ENCODE data around the gene PSMC5. TPM values are rescaled to one million over a fixed set of nuclear protein-coding genes. Genes with fewer than 3 reads are reported as not detected.

PSMC5 gene
- total and polyA plus RNA-seq, 9 of the 15 experiments (the other 6 are each of a cell fraction or from before 2014, with no cell fraction given): 89.2 to 393 (median 161) TPM

GRCh38 chr17:63843910-63844677, 16.9 kb downstream of the PSMC5 start (continued):
- TF ChIP-seq, protein P1, sequence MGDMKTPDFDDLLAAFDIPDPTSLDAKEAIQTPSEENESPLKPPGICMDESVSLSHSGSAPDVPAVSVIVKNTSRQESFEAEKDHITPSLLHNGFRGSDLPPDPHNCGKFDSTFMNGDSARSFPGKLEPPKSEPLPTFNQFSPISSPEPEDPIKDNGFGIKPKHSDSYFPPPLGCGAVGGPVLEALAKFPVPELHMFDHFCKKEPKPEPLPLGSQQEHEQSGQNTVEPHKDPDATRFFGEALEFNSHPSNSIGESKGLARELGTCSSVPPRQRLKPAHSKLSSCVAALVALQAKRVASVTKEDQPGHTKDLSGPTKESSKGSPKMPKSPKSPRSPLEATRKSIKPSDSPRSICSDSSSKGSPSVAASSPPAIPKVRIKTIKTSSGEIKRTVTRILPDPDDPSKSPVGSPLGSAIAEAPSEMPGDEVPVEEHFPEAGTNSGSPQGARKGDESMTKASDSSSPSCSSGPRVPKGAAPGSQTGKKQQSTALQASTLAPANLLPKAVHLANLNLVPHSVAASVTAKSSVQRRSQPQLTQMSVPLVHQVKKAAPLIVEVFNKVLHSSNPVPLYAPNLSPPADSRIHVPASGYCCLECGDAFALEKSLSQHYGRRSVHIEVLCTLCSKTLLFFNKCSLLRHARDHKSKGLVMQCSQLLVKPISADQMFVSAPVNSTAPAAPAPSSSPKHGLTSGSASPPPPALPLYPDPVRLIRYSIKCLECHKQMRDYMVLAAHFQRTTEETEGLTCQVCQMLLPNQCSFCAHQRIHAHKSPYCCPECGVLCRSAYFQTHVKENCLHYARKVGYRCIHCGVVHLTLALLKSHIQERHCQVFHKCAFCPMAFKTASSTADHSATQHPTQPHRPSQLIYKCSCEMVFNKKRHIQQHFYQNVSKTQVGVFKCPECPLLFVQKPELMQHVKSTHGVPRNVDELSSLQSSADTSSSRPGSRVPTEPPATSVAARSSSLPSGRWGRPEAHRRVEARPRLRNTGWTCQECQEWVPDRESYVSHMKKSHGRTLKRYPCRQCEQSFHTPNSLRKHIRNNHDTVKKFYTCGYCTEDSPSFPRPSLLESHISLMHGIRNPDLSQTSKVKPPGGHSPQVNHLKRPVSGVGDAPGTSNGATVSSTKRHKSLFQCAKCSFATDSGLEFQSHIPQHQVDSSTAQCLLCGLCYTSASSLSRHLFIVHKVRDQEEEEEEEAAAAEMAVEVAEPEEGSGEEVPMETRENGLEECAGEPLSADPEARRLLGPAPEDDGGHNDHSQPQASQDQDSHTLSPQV (IDR thresholded peaks at IDR 0.05): 0 out of 2 replicates have a peak, but pooled peaks have one; percentile 4
- TF ChIP-seq DPF2 (IDR thresholded peaks at IDR 0.05) (peak; percentile 60), SMARCA4 (IDR thresholded peaks at IDR 0.05) (peak; percentile 48; the same call in 1 of the 2 replicates), MYC (IDR thresholded peaks at IDR 0.05; ENCODE audit: low read depth, low read length) (no peak), MYC (CRISPR knock-in tag; IDR thresholded peaks at IDR 0.05; ENCODE audit: borderline replicate concordance, low read depth) (no peak), FOXA3 (CRISPR knock-in tag; conservative IDR thresholded peaks at IDR 0.05 in 1 of 2, IDR thresholded peaks at IDR 0.05 in 1 of 2) (0 out of 4 replicates have a peak, but pooled peaks of 1 of the 2 experiments have one; percentile 27), MTA2 (IDR thresholded peaks at IDR 0.05; ENCODE audit: low read depth) (no peak), ZNF76 (CRISPR knock-in tag; IDR thresholded peaks at IDR 0.05; ENCODE audit: borderline replicate concordance) (no peak), CBFA2T3 (IDR thresholded peaks at IDR 0.05) (peak; percentile 68), NCOR1 (IDR thresholded peaks at IDR 0.05) (0 out of 2 replicates have a peak, but pooled peaks have one; percentile 11), CXXC5 (CRISPR knock-in tag; IDR thresholded peaks at IDR 0.05) (0 out of 2 replicates have a peak, but pooled peaks have one; percentile 9), TBP (optimal IDR thresholded peaks at IDR 0.05; ENCODE audit: low read depth, low read length) (peak; percentile 32), LEF1 (IDR thresholded peaks at IDR 0.05) (no peak), POLR2A (conservative IDR thresholded peaks at IDR 0.05) (0 out of 2 replicates have a peak, but pooled peaks have one; percentile 9), HMBOX1 (IDR thresholded peaks at IDR 0.05) (peak; percentile 85), YY1 (IDR thresholded peaks at IDR 0.05; ENCODE audit: borderline replicate concordance in 1 of 3, control insufficient read depth in 1 of 3, extremely low read depth in 1 of 3, insufficient read depth in 3 of 3, insufficient read length in 1 of 3, insufficient replicate concordance in 2 of 3, low read depth in 1 of 3, low read length in 2 of 3) (no peak), ZNF586 (CRISPR knock-in tag; conservative IDR thresholded peaks at IDR 0.05) (no peak), CHD1 (IDR thresholded peaks at IDR 0.05; ENCODE audit: low read length) (no peak), HDAC6 (IDR thresholded peaks at IDR 0.05; ENCODE audit: low read depth, low read length) (no peak), PRMT5 (CRISPR knock-in tag; IDR thresholded peaks at IDR 0.05) (no peak)
- TF ChIP-seq, protein P2, sequence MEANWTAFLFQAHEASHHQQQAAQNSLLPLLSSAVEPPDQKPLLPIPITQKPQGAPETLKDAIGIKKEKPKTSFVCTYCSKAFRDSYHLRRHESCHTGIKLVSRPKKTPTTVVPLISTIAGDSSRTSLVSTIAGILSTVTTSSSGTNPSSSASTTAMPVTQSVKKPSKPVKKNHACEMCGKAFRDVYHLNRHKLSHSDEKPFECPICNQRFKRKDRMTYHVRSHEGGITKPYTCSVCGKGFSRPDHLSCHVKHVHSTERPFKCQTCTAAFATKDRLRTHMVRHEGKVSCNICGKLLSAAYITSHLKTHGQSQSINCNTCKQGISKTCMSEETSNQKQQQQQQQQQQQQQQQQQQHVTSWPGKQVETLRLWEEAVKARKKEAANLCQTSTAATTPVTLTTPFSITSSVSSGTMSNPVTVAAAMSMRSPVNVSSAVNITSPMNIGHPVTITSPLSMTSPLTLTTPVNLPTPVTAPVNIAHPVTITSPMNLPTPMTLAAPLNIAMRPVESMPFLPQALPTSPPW (CRISPR knock-in tag; IDR thresholded peaks at IDR 0.05): 0 out of 2 replicates have a peak, but pooled peaks have one; percentile 15

Measured in K562 (cell line).